OCI-LY1 (cell line): ENCODE results near the gene DOCK1.

Experiments
- H2AFZ ChIP-seq: fragments of 200-600 bp; sonication (generic), shearing (Covaris generic); 2 replicates; pipeline ENCODE4 v1.6.0; 2014; ENCODE audit warnings: antibody characterized with exemption, mild to moderate bottlenecking, low read length
- H3F3A ChIP-seq: fragments of 200-600 bp; sonication (generic), shearing (Covaris generic); 2 replicates; pipeline ENCODE4 v1.6.0; 2014; ENCODE audit warnings: mild to moderate bottlenecking, antibody characterized with exemption, low read length, moderate library complexity; ENCODE audit not compliant: insufficient read depth
- H3K27ac ChIP-seq: fragments of 200-600 bp; sonication (generic); 2 replicates; pipeline ENCODE4 v1.5.1; 2014; ENCODE audit warnings: low read length, mixed run types, mild to moderate bottlenecking, low read depth; ENCODE audit not compliant: poor library complexity, severe bottlenecking
- H3K27me3 ChIP-seq: fragments of 200-600 bp; sonication (generic); 2 replicates; pipeline ENCODE4 v1.6.0; 2014; ENCODE audit warnings: antibody characterized with exemption, mild to moderate bottlenecking, low read length, moderate library complexity; ENCODE audit not compliant: insufficient read depth
- H3K36me3 ChIP-seq: fragments of 200-600 bp; sonication (generic); 2 replicates; pipeline ENCODE4 v1.6.1; 2014; ENCODE audit warnings: mild to moderate bottlenecking, antibody characterized with exemption, low read length, moderate library complexity, mixed read lengths; ENCODE audit not compliant: insufficient read depth
- H3K4me1 ChIP-seq: fragments of 200-600 bp; sonication (generic); 2 replicates; pipeline ENCODE4 v1.5.1; 2014; ENCODE audit warnings: mild to moderate bottlenecking, low read length, moderate library complexity; ENCODE audit not compliant: insufficient read depth, severe bottlenecking
- H3K4me2 ChIP-seq: fragments of 200-600 bp; sonication (generic), shearing (Covaris generic); 2 replicates; pipeline ENCODE4 v1.6.1; 2014; ENCODE audit warnings: low read length
- H3K4me3 ChIP-seq: fragments of 200-600 bp; sonication (generic); 2 replicates; pipeline ENCODE4 v1.5.1; 2014; ENCODE audit warnings: low read length, low read depth, mild to moderate bottlenecking, mixed read lengths; ENCODE audit not compliant: poor library complexity, severe bottlenecking
- H3K79me2 ChIP-seq: fragments of 200-600 bp; shearing (Covaris generic); 2 replicates; pipeline ENCODE4 v1.6.1; 2016; ENCODE audit warnings: mixed run types, low read length, mixed read lengths; ENCODE audit not compliant: insufficient read depth
- H3K9ac ChIP-seq: fragments of 200-600 bp; sonication (generic), shearing (Covaris generic); 2 replicates; pipeline ENCODE4 v1.6.1; 2014; ENCODE audit warnings: mild to moderate bottlenecking, low read length, mixed read lengths
- H3K9me2 ChIP-seq: fragments of 200-600 bp; sonication (generic), shearing (Covaris generic); 2 replicates; pipeline ENCODE4 v1.6.1; 2014; ENCODE audit warnings: low read depth, mild to moderate bottlenecking, low read length, mixed read lengths
- H3K9me3 ChIP-seq: fragments of 200-600 bp; shearing (Covaris generic); 2 replicates; pipeline ENCODE4 v1.6.1; 2014; ENCODE audit warnings: low read length, mixed read lengths
- H4K20me1 ChIP-seq: fragments of 200-600 bp; sonication (generic), shearing (Covaris generic); 2 replicates; pipeline ENCODE4 v1.6.0; 2016; ENCODE audit warnings: mild to moderate bottlenecking, low read length; ENCODE audit not compliant: insufficient read depth
- CTCF ChIP-seq: fragments of 200-600 bp; sonication (generic), shearing (Covaris generic); IDR thresholded peaks from 2 replicates; pipeline ENCODE4 v1.5.1; 2017; ENCODE audit warnings: mild to moderate bottlenecking, antibody characterized with exemption, low read length, moderate library complexity, mixed read lengths
- EZH2 ChIP-seq: fragments of 200-600 bp; sonication (generic), shearing (Covaris generic); IDR thresholded peaks from 2 replicates; pipeline ENCODE4 v1.8.0; 2017; ENCODE audit warnings: borderline replicate concordance, mixed run types, mild to moderate bottlenecking, antibody characterized with exemption, low read length, moderate library complexity, mixed read lengths

The DOCK1 gene

GRCh38 chr10:127123626-127124025 lies 218.4 kb downstream of the DOCK1 start:
- Histone ChIP-seq H2AFZ (no peak overlapping the region), H3K4me3 (no peak overlapping the region), H3K79me2 (no peaks in the 10 kb centered on the region), H3K36me3 (no peaks in the 10 kb centered on the region), H3F3A (no peaks in the 10 kb centered on the region), H3K27ac (no peak overlapping the region), H3K9ac (no peak overlapping the region), H3K9me3 (no peaks in the 10 kb centered on the region), H3K4me2 (no peak overlapping the region), H4K20me1 (no peaks in the 10 kb centered on the region), H3K9me2 (no peaks in the 10 kb centered on the region), H3K4me1 (no peaks in the 10 kb centered on the region), H3K27me3 (no peaks in the 10 kb centered on the region)
- TF ChIP-seq CTCF: no peak

DNA sequence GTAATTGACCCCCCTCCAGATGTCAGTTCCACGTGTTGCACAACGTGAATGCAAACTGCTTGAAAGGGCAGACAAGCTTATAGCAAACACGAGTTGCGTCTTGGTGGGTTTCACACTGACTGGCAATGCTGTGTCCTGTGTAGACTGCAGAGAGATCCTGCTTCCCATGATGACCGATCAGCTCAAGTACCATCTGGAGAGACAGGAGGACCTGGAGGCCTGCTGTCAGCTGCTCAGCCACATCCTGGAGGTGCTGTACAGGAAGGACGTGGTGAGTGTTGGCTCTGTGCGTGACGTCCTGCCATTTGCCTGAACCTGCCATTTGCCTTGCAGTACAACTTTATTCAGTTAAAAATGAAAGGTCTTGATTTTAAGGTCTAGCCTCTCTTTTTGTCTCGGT lies 220.1 kb downstream of the DOCK1 start:
- H4K20me1 ChIP-seq: no peaks in the 10 kb centered on the region
- H3K4me2 ChIP-seq: no peak overlapping the region
- H3K9me2 ChIP-seq: no peaks in the 10 kb centered on the region
- no peak overlapping the region for H3K9ac ChIP-seq
- no peak overlapping the region for H2AFZ ChIP-seq
- no peaks in the 10 kb centered on the region for H3F3A ChIP-seq
- no peaks in the 10 kb centered on the region for H3K36me3 ChIP-seq
- no peak overlapping the region for H3K27ac ChIP-seq
- no peak overlapping the region for H3K4me3 ChIP-seq
- H3K9me3 ChIP-seq: no peaks in the 10 kb centered on the region
- H3K79me2 ChIP-seq: no peaks in the 10 kb centered on the region
- no peaks in the 10 kb centered on the region for H3K4me1 ChIP-seq
- no peak for TF ChIP-seq CTCF
- TF ChIP-seq EZH2: no peak
- no peaks in the 10 kb centered on the region for H3K27me3 ChIP-seq

DNA sequence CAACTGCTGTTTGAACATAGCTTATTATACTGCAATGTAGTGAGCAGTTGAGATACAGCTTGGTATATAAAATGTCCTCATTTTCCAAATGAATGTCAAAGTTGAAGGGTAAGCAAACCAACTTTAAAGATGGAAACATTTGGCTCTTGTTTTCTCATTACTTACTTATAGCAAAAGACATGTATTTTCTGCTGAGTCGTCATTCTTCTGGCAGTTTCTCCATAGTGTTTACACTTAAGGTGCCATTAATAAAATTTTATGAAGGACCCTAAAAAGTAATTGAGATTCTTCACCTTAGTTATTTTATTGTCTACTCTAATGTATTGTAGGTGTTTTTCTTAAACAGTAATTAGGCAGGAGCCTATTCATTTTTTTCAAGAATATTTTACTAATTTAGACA lies 222.6 kb downstream of the DOCK1 start:
- no peaks in the 10 kb centered on the region for H3K4me1 ChIP-seq
- no peaks in the 10 kb centered on the region for H3K9me3 ChIP-seq
- H3K27ac ChIP-seq: no peak overlapping the region
- H3K9me2 ChIP-seq: no peaks in the 10 kb centered on the region
- H3K9ac ChIP-seq: no peak overlapping the region
- H3K79me2 ChIP-seq: no peaks in the 10 kb centered on the region
- H2AFZ ChIP-seq: no peak overlapping the region
- H3K4me2 ChIP-seq: no peak overlapping the region
- no peak overlapping the region for H3K4me3 ChIP-seq
- no peak for TF ChIP-seq CTCF
- no peak for TF ChIP-seq EZH2
- H3K27me3 ChIP-seq: no peaks in the 10 kb centered on the region
- no peaks in the 10 kb centered on the region for H3K36me3 ChIP-seq
- no peaks in the 10 kb centered on the region for H3F3A ChIP-seq
- no peaks in the 10 kb centered on the region for H4K20me1 ChIP-seq
